ENCODE measurements around the gene CTNNA1.

DNA sequence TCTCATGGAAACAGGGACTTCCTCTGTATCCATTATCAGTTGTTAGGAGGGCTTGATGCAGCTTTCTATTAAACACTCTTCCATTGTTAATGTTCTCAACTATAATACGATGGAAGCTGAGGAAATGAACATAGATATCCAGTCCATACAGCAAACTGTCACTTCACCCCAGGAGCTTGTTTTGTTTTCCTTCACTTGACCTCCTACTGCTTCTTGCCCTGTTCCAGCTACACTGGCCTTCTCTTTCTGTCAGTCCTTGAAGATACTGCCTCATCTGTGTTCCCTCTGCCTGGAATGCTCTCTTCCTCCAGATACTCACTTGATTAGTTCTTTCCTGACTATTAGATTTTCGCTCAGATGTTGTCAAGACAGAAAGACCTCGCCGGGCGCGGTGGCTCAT is 17.1 kb downstream of the CTNNA1 start:
- TF ChIP-seq, protein P1, sequence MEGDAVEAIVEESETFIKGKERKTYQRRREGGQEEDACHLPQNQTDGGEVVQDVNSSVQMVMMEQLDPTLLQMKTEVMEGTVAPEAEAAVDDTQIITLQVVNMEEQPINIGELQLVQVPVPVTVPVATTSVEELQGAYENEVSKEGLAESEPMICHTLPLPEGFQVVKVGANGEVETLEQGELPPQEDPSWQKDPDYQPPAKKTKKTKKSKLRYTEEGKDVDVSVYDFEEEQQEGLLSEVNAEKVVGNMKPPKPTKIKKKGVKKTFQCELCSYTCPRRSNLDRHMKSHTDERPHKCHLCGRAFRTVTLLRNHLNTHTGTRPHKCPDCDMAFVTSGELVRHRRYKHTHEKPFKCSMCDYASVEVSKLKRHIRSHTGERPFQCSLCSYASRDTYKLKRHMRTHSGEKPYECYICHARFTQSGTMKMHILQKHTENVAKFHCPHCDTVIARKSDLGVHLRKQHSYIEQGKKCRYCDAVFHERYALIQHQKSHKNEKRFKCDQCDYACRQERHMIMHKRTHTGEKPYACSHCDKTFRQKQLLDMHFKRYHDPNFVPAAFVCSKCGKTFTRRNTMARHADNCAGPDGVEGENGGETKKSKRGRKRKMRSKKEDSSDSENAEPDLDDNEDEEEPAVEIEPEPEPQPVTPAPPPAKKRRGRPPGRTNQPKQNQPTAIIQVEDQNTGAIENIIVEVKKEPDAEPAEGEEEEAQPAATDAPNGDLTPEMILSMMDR (IDR thresholded peaks at IDR 0.05; ENCODE audit: insufficient read depth, low read depth, low read length), result no peak
- TF ChIP-seq EZH2 (IDR thresholded peaks at IDR 0.05; ENCODE audit: insufficient read depth, low read length), result no peak

Data from astrocyte (in vitro differentiated cells and primary cell).